ENCODE data around the gene UBP1.
A peak's percentile ranks its signal among the peaks of the same experiment; 100 is the strongest.

UBP1 gene, protein sequence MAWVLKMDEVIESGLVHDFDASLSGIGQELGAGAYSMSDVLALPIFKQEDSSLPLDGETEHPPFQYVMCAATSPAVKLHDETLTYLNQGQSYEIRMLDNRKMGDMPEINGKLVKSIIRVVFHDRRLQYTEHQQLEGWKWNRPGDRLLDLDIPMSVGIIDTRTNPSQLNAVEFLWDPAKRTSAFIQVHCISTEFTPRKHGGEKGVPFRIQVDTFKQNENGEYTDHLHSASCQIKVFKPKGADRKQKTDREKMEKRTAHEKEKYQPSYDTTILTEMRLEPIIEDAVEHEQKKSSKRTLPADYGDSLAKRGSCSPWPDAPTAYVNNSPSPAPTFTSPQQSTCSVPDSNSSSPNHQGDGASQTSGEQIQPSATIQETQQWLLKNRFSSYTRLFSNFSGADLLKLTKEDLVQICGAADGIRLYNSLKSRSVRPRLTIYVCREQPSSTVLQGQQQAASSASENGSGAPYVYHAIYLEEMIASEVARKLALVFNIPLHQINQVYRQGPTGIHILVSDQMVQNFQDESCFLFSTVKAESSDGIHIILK

DNA sequence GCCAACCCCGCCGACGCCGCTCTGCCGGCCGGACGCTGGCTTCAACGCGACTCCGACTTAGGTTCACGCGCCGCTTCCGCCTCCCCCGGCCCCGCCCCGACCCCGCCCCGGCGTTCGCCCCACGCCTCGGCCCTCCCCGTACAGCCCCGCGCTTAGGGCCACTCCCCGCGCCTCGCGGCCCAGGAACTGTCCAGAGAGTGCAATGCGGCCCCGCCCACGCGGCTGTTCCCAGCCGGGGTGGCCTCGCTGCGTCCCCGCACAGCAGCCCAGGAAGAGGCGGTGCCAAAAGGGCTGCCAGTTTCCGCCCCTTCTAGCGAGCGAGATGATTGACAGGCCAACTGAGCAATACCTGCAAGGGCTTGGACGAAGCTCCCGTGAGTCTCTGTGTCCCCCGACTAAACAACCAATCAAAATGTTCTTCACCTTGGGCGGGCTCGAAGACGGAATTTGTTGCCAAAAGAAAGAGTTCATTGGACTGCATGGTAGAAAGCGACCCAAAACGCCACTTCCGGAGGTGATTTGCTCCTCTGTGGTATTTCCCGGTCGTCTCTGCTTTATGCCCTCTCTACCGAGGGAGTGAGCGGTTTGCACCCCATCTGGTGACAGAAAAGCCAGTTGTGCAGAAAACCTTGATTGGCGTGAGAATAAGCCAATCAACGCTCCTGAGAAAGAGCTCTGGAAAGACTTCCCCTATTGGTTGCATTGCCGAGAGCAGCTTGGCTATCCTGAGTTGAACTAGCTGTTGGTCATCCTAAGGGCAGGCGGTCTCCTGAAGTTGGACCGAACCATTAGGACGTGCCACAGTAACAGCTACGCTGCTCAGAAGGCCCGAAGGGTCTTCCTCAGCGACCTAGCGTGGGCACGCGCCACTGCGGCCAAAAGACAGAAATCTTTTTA is at the start of gene UBP1:
TSS of gene UBP1 (minus strand) at position 78 of the 897 bp plus-strand sequence. CDS start 557 bp downstream, outside the sequence.
- no peak for TF ChIP-seq ZFX (IDR thresholded peaks at IDR 0.05; ENCODE audit: borderline replicate concordance)
- TF ChIP-seq, protein P1, sequence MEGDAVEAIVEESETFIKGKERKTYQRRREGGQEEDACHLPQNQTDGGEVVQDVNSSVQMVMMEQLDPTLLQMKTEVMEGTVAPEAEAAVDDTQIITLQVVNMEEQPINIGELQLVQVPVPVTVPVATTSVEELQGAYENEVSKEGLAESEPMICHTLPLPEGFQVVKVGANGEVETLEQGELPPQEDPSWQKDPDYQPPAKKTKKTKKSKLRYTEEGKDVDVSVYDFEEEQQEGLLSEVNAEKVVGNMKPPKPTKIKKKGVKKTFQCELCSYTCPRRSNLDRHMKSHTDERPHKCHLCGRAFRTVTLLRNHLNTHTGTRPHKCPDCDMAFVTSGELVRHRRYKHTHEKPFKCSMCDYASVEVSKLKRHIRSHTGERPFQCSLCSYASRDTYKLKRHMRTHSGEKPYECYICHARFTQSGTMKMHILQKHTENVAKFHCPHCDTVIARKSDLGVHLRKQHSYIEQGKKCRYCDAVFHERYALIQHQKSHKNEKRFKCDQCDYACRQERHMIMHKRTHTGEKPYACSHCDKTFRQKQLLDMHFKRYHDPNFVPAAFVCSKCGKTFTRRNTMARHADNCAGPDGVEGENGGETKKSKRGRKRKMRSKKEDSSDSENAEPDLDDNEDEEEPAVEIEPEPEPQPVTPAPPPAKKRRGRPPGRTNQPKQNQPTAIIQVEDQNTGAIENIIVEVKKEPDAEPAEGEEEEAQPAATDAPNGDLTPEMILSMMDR (IDR thresholded peaks at IDR 0.05), result no peak
- peak within 1 kb of the TSS; percentile 98 for H3K27ac ChIP-seq

DNA sequence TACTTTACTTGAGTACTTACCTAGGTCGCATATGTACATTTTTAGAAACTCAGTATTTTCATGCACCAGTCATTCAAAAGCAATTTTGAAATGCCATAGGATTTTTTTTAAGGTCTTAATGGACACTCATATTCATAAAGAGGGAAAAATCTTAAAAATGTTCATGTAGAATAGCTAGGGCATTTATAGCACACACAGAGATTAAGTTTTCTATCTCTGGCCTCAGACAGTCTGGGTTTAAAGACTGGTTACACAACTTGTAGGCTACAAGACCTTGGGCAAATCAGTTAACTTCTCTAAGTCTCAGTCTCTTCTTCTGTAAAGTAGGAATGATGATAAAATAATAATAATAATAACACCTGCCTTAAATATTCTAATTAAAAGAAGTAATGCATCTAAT is 48.5 kb upstream of the UBP1 start:
- TF ChIP-seq, protein P1 (IDR thresholded peaks at IDR 0.05), result no peak
- no peak for TF ChIP-seq ZFX (IDR thresholded peaks at IDR 0.05; ENCODE audit: borderline replicate concordance)
- H3K27ac ChIP-seq, result no peak overlapping the region

DNA sequence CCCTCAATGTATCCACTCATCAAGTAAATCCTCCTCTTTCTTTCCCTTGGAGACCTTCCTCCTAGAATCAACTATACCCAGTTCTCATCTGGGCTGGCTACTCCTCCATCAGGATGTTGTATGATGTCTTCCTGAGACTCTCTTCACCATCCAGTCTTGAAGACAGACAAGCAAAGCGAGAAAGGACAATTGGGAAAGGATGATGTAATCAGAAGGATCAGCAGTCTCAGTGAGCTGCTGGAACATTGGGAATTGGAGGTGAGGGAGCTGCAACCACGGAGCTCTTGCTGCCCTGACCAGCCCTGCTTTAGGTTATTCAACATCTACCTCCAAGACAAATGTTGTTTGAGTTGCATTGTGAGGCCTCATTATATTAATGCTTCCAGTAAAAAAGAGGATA is 48.0 kb upstream of the UBP1 start:
- TF ChIP-seq ZFX (IDR thresholded peaks at IDR 0.05; ENCODE audit: borderline replicate concordance), result no peak
- TF ChIP-seq, protein P1 (IDR thresholded peaks at IDR 0.05), result no peak
- no peak overlapping the region for H3K27ac ChIP-seq

DNA sequence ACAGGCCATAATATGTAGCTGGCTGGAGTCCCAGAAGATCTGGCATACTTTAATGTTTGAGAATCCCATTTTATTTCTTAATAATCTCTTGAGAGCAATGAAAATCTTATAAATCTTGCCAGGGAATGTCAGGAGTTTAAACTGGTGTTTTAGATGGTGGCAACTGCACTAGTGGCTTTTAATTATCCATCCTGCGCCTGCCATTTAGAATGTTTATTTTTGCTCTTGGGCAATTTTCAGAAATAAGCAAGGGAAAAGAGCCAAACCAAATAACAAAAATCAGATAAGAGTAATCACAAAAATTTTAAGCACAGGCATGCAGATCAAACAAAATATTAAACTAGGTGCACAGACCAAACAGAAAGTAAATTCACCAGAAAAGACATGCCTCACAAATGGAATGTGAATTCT is 41.9 kb upstream of the UBP1 start:
- no peak for TF ChIP-seq ZFX (IDR thresholded peaks at IDR 0.05; ENCODE audit: borderline replicate concordance)
- TF ChIP-seq, protein P1 (IDR thresholded peaks at IDR 0.05), result no peak
- H3K27ac ChIP-seq, result peak overlapping the region; percentile 71

DNA sequence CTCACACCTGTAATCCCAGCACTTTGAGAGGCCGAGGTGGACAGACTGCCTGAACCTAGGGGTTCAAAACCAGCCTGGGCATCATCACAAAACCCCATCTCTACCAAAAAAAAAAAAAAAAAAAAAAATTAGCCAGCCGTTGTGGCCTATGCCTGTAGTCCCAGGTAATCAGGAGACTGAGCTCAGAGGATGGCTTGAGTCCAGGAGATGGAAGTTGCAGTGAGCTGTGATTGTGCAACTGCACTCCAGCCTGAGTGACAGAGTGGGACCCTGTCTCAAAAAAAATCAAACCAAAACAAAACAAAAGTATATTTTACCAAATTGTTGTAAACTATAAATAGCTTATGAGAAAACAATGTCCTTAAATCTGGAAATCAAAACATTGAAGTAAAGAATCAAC is 34.7 kb upstream of the UBP1 start:
- TF ChIP-seq ZFX (IDR thresholded peaks at IDR 0.05; ENCODE audit: borderline replicate concordance), result no peak
- TF ChIP-seq, protein P1 (IDR thresholded peaks at IDR 0.05), result no peak
- H3K27ac ChIP-seq, result no peak overlapping the region

DNA sequence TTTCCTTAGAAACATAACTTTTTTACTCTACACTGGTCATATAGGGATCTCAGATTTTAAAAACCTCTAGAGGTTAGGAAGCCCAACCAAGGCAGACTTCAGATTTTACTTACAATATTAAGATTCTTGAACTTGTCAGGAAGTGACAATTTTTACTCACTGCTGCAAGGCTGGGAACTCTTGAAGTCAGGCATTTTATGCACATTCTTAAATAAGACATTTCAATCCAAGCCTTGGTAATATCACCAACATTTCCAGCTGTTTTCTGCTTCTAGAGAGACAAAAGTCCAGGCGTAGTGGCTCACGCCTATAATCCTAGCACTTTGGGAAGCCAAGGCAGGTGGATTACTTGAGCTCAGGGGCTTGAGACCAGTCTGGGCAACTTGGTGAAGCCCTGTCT is 33.6 kb upstream of the UBP1 start:
- TF ChIP-seq, protein P1 (IDR thresholded peaks at IDR 0.05), result no peak
- TF ChIP-seq ZFX (IDR thresholded peaks at IDR 0.05; ENCODE audit: borderline replicate concordance), result no peak

More for the DNA sequence above, 33.6 kb upstream of the UBP1 start:
- H3K27ac ChIP-seq, result no peak overlapping the region
